ENCODE measurements around the gene PTPRQ. TPM values are rescaled to one million over a fixed set of nuclear protein-coding genes. Genes with fewer than 3 reads are reported as not detected.

The PTPRQ gene
- total and polyA plus RNA-seq, 9 of the 15 experiments (the other 6 are each of a cell fraction or from before 2014, with no cell fraction given) = not detected

DNA sequence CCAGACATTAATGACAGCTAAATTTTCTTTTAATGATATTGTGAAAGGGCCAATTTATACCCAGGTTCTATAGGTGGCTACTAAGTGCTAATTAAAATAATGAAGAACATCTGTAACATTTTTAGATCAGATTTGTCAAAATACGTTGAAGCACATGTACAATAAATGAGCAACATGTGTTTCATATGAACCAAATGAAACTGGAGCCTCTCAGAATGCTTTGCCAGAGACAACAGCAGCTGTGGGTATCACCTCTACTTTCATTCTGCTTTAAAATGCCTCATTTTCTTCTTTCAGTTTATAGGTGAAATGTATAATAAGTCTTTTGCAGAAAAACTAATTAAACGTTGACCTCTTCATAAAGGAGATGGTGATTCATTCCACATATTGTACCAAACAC is 237.3 kb downstream of the PTPRQ start (continued):
- TF ChIP-seq, protein P1, sequence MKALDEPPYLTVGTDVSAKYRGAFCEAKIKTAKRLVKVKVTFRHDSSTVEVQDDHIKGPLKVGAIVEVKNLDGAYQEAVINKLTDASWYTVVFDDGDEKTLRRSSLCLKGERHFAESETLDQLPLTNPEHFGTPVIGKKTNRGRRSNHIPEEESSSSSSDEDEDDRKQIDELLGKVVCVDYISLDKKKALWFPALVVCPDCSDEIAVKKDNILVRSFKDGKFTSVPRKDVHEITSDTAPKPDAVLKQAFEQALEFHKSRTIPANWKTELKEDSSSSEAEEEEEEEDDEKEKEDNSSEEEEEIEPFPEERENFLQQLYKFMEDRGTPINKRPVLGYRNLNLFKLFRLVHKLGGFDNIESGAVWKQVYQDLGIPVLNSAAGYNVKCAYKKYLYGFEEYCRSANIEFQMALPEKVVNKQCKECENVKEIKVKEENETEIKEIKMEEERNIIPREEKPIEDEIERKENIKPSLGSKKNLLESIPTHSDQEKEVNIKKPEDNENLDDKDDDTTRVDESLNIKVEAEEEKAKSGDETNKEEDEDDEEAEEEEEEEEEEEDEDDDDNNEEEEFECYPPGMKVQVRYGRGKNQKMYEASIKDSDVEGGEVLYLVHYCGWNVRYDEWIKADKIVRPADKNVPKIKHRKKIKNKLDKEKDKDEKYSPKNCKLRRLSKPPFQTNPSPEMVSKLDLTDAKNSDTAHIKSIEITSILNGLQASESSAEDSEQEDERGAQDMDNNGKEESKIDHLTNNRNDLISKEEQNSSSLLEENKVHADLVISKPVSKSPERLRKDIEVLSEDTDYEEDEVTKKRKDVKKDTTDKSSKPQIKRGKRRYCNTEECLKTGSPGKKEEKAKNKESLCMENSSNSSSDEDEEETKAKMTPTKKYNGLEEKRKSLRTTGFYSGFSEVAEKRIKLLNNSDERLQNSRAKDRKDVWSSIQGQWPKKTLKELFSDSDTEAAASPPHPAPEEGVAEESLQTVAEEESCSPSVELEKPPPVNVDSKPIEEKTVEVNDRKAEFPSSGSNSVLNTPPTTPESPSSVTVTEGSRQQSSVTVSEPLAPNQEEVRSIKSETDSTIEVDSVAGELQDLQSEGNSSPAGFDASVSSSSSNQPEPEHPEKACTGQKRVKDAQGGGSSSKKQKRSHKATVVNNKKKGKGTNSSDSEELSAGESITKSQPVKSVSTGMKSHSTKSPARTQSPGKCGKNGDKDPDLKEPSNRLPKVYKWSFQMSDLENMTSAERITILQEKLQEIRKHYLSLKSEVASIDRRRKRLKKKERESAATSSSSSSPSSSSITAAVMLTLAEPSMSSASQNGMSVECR (CRISPR knock-in tag; IDR thresholded peaks at IDR 0.05) = no peak

DNA sequence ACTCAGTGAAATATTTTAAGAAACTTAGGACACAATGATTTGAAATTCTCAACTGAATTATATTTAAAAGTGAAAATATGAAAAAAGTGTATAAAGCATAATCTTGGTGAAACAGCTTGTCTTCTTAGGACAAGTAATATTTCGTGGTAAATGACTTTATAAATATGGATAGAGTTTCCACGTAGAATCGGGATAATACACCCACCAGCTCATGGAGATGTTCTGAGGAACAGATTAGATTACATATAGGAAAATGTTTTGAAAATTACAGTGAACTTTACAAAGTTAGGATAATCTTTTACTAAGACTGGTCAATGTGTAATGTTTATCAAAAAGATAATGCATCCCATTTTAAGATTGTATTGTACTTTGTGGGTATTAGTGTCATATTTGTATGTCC is 237.8 kb downstream of the PTPRQ start:
- Histone ChIP-seq H3K9ac (ENCODE audit: insufficient read depth in 1 of 2, low read depth in 2 of 2, low read length in 2 of 2) (no peak overlapping the region), H3K9me1 (ENCODE audit: control insufficient read depth, insufficient read depth, low read length) (no peaks in the 10 kb centered on the region), H3K27me3 (ENCODE audit: control insufficient read depth in 2 of 2, insufficient read depth in 2 of 2, low read length in 2 of 2) (no peaks in the 10 kb centered on the region), H3K4me1 (replicated peaks in 1 of 2; ENCODE audit: control insufficient read depth in 2 of 2, insufficient read depth in 2 of 2, low read length in 2 of 2) (no peaks in the 10 kb centered on the region), H3K79me2 (ENCODE audit: control insufficient read depth, insufficient read depth, low read length) (no peaks in the 10 kb centered on the region), H2AFZ (ENCODE audit: low read depth, low read length) (no peak overlapping the region), H3K4me3 (no peak overlapping the region), H4K20me1 (replicated peaks; ENCODE audit: control insufficient read depth, insufficient read depth, low read length) (no peaks in the 10 kb centered on the region), H3K27ac (ENCODE audit: extremely low read depth, low read depth, low read length) (no peak overlapping the region), H3K36me3 (ENCODE audit: control insufficient read depth, insufficient read depth, low read length) (no peaks in the 10 kb centered on the region), H3K4me2 (ENCODE audit: insufficient read depth, low read length) (no peak overlapping the region), H3K9me3 (replicated peaks; ENCODE audit: control insufficient read depth, insufficient read depth, low read depth, low read length) (0 out of 2 replicates have a peak, but pooled peaks cover 2% of the 10 kb centered on the region)
- in situ Hi-C loops (cut with MboI) (no loop called here), intact Hi-C loops (cut with micrococcal nuclease) (no loop called here)
- WGBS (ENCODE audit: insufficient coverage, low coverage, missing lambda C conversion rate) = 0% methylated on average over 3 of the region's 3 CpGs
- ATAC-seq (no peak), DNase-seq (ENCODE audit: extremely low read depth in 1 of 4, low spot score in 3 of 4) (no peak), FAIRE-seq (no peak)
- ChIA-PET CTCF (ENCODE audit: low intra/inter-chr PET ratio) (no interaction called here), POLR2A (no interaction called here)
- BruUV-seq (replicated peaks) = no TSS peak
- TF ChIP-seq ZC3H11A (IDR thresholded peaks at IDR 0.05; ENCODE audit: low read depth, low read length) (no peak), KLF1 (tag; IDR thresholded peaks at IDR 0.05) (no peak), PML (IDR thresholded peaks at IDR 0.05; ENCODE audit: low read length) (no peak), ZNF75A (CRISPR knock-in tag; IDR thresholded peaks at IDR 0.05) (no peak), ETS2 (tag; IDR thresholded peaks at IDR 0.05; ENCODE audit: borderline replicate concordance, poor library complexity, severe bottlenecking) (no peak), SOX6 (IDR thresholded peaks at IDR 0.05) (no peak)
- TF ChIP-seq, protein P2, sequence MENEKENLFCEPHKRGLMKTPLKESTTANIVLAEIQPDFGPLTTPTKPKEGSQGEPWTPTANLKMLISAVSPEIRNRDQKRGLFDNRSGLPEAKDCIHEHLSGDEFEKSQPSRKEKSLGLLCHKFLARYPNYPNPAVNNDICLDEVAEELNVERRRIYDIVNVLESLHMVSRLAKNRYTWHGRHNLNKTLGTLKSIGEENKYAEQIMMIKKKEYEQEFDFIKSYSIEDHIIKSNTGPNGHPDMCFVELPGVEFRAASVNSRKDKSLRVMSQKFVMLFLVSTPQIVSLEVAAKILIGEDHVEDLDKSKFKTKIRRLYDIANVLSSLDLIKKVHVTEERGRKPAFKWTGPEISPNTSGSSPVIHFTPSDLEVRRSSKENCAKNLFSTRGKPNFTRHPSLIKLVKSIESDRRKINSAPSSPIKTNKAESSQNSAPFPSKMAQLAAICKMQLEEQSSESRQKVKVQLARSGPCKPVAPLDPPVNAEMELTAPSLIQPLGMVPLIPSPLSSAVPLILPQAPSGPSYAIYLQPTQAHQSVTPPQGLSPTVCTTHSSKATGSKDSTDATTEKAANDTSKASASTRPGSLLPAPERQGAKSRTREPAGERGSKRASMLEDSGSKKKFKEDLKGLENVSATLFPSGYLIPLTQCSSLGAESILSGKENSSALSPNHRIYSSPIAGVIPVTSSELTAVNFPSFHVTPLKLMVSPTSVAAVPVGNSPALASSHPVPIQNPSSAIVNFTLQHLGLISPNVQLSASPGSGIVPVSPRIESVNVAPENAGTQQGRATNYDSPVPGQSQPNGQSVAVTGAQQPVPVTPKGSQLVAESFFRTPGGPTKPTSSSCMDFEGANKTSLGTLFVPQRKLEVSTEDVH (IDR thresholded peaks at IDR 0.05; ENCODE audit: low read depth, partially characterized antibody) = no peak
- TF ChIP-seq, protein P3, sequence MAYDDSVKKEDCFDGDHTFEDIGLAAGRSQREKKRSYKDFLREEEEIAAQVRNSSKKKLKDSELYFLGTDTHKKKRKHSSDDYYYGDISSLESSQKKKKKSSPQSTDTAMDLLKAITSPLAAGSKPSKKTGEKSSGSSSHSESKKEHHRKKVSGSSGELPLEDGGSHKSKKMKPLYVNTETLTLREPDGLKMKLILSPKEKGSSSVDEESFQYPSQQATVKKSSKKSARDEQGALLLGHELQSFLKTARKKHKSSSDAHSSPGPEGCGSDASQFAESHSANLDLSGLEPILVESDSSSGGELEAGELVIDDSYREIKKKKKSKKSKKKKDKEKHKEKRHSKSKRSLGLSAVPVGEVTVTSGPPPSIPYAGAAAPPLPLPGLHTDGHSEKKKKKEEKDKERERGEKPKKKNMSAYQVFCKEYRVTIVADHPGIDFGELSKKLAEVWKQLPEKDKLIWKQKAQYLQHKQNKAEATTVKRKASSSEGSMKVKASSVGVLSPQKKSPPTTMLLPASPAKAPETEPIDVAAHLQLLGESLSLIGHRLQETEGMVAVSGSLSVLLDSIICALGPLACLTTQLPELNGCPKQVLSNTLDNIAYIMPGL (CRISPR knock-in tag; IDR thresholded peaks at IDR 0.05) = no peak

Data from K562 (cell line).